Tibial nerve (tissue), 4 donors: ENCODE data around the gene PYROXD2.

Source experiments
- EP300 ChIP-seq, 2 donors: sonication (generic); formaldehyde crosslinking; IDR thresholded peaks; one replicate each; pipeline ENCODE4 v1.6.1; 2017; ENCODE audit warnings: antibody characterized with exemption in 2 of 2, mild to moderate bottlenecking in 1 of 2
- POLR2A ChIP-seq, 2 donors: fragments of 450-650 bp; IDR thresholded peaks; one replicate each; pipeline ENCODE4 v1.6.1; 2017; ENCODE audit warnings: antibody characterized with exemption in 2 of 2, mild to moderate bottlenecking in 2 of 2, moderate library complexity in 2 of 2
- TF ChIP-seq, protein P1 (sequence below), 5 experiments: fragments of 200-600 bp in 3 of 5; fragments of 450-650 bp in 2 of 5; sonication (generic) in 3 of 5; IDR thresholded peaks; one replicate each; pipeline ENCODE4 v1.5.1; 2016 to 2019; ENCODE audit warnings: antibody characterized with exemption in 5 of 5, mild to moderate bottlenecking in 3 of 5, moderate library complexity in 2 of 5

DNA sequence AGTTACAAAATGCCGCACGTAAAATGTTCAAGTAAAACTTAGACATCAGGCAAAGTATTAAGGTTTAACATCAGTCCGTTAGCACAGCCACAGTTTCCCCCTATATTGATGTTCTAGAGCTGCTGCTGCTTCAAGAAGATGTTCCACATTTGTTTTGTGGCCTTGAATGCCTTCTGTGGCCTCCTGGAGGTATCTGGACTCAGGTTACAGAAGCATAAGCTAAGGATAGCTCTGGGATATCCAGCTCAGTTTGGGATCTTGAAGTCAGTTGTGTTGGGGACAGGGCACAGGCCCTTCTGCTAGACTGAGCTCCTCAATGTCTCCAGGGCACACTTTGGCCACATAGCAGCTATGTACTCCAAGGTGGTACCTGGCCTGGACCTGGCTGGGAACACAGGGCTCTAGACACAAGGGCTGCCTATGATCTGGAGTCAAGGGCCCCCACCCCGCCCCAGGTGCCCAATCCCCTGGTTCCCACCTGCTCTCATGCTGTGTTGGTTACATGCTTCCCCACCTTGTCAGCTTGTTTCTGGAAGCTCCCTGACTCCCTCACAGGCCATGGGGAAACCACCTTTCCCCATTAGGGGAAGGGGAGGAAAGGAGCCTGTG lies 4.7 kb downstream of the PYROXD2 start:
- TF ChIP-seq, protein P1, sequence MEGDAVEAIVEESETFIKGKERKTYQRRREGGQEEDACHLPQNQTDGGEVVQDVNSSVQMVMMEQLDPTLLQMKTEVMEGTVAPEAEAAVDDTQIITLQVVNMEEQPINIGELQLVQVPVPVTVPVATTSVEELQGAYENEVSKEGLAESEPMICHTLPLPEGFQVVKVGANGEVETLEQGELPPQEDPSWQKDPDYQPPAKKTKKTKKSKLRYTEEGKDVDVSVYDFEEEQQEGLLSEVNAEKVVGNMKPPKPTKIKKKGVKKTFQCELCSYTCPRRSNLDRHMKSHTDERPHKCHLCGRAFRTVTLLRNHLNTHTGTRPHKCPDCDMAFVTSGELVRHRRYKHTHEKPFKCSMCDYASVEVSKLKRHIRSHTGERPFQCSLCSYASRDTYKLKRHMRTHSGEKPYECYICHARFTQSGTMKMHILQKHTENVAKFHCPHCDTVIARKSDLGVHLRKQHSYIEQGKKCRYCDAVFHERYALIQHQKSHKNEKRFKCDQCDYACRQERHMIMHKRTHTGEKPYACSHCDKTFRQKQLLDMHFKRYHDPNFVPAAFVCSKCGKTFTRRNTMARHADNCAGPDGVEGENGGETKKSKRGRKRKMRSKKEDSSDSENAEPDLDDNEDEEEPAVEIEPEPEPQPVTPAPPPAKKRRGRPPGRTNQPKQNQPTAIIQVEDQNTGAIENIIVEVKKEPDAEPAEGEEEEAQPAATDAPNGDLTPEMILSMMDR (IDR thresholded peaks at IDR 0.05) = no peak
- TF ChIP-seq EP300 (IDR thresholded peaks at IDR 0.05) (no peak), POLR2A (IDR thresholded peaks at IDR 0.05) (no peak)
